GM21576 (cell line): Measurements from ENCODE around the gene CRHBP.
"Not testable (repeated sequence)": the region's sequence is repeated elsewhere in the genome, so short reads cannot be mapped to it uniquely, and the experiment has no call there.

Experiments
- ATAC-seq: cut with Tn5 transposase; IDR thresholded peaks from one replicate; pipeline ENCODE4 v1.9.1; 2021; ENCODE audit warnings: mild to moderate bottlenecking, moderate library complexity; ENCODE audit not compliant: unreplicated experiment

Gene CRHBP

GRCh38 chr5:76952795-76953536 is at the start of gene CRHBP:
Gene CRHBP, plus strand, starts transcription at chr5:76953045. Its CDS starts 90 bp downstream, at chr5:76953135.
- ATAC-seq = no peak

GRCh38 chr5:76908166-76908565 is 44.7 kb upstream of the CRHBP start:
- no peak for ATAC-seq

GRCh38 chr5:76910344-76910933 is 42.4 kb upstream of the CRHBP start:
- ATAC-seq = not testable (repeated sequence)

GRCh38 chr5:76914671-76915070 is 38.2 kb upstream of the CRHBP start:
- not testable (repeated sequence) for ATAC-seq

- ATAC-seq = no peak
These were observed 34.3 kb upstream of the CRHBP start for GRCh38 chr5:76918539-76918938.

- ATAC-seq = no peak
These were observed 32.4 kb upstream of the CRHBP start for GRCh38 chr5:76920491-76920890.

GRCh38 chr5:76926329-76927105 is 26.3 kb upstream of the CRHBP start:
- no peak for ATAC-seq

- no peak for ATAC-seq
These were observed 24.9 kb upstream of the CRHBP start for GRCh38 chr5:76927961-76928360.

GRCh38 chr5:76930083-76930482 is 22.8 kb upstream of the CRHBP start:
- no peak for ATAC-seq

GRCh38 chr5:76938177-76938576 is 14.7 kb upstream of the CRHBP start:
- ATAC-seq = no peak

GRCh38 chr5:76941000-76941399 is 11.8 kb upstream of the CRHBP start:
- ATAC-seq = no peak

GRCh38 chr5:76941442-76941841 is 11.4 kb upstream of the CRHBP start:
- no peak for ATAC-seq

GRCh38 chr5:76942581-76942980 is 10.3 kb upstream of the CRHBP start:
- ATAC-seq = no peak

GRCh38 chr5:76943006-76943405 is 9.8 kb upstream of the CRHBP start:
- no peak for ATAC-seq

- no peak for ATAC-seq
These were observed 8.2 kb upstream of the CRHBP start for GRCh38 chr5:76944638-76945037.

- ATAC-seq = not testable (repeated sequence)
These were observed 7.6 kb upstream of the CRHBP start for GRCh38 chr5:76945238-76945637.

GRCh38 chr5:76946090-76946489 is 6.8 kb upstream of the CRHBP start:
- no peak for ATAC-seq

GRCh38 chr5:76947082-76947503 is 5.8 kb upstream of the CRHBP start:
- ATAC-seq = no peak

- no peak for ATAC-seq
These were observed 922 bp downstream of the CRHBP start for GRCh38 chr5:76953551-76954382.

GRCh38 chr5:76954383-76954763 is 1.5 kb downstream of the CRHBP start:
- ATAC-seq = no peak

- ATAC-seq = no peak
These were observed 3.2 kb downstream of the CRHBP start for GRCh38 chr5:76956033-76956432.
